HEK293 (cell line): ENCODE data around the gene PAX6.

Experiments used
- CTCF ChIP-seq: fragments of 450-650 bp; formaldehyde crosslinking; IDR thresholded peaks from 2 replicates; pipeline ENCODE4 v1.5.1; 2016; ENCODE audit warnings: missing biosample characterization, missing genetic modification characterization
- SETDB1 ChIP-seq: IDR thresholded peaks from one replicate; pipeline ENCODE4 v1.6.1; 2017; ENCODE audit warnings: mild to moderate bottlenecking, low read length, moderate library complexity, mixed read lengths; ENCODE audit not compliant: insufficient read length
- TSHZ1 ChIP-seq: fragments of 450-650 bp; formaldehyde crosslinking; IDR thresholded peaks from 2 replicates; pipeline ENCODE4 v1.5.1; 2016; ENCODE audit warnings: missing biosample characterization, missing genetic modification characterization, borderline replicate concordance
- ZBTB6 ChIP-seq: fragments of 450-650 bp; formaldehyde crosslinking; IDR thresholded peaks from 2 replicates; pipeline ENCODE4 v1.5.1; 2017; ENCODE audit warnings: missing biosample characterization, missing genetic modification characterization
- ZNF548 ChIP-seq: fragments of 450-650 bp; formaldehyde crosslinking; IDR thresholded peaks from 2 replicates; pipeline ENCODE4 v1.5.1; 2016; ENCODE audit warnings: missing biosample characterization, missing genetic modification characterization
- ZNF670 ChIP-seq: fragments of 450-650 bp; formaldehyde crosslinking; IDR thresholded peaks from 2 replicates; pipeline ENCODE4 v1.5.1; 2016; ENCODE audit warnings: missing biosample characterization, missing genetic modification characterization, low read depth
- ZNF791 ChIP-seq: fragments of 450-650 bp; formaldehyde crosslinking; IDR thresholded peaks from 2 replicates; pipeline ENCODE4 v1.5.1; 2016; ENCODE audit warnings: missing biosample characterization, missing genetic modification characterization

GRCh38 chr11:31808721-31809540, 2.2 kb downstream of the PAX6 start:
- TF ChIP-seq TSHZ1 (tag by site-specific recombination) (no peak), SETDB1 (no peak), ZBTB6 (tag by site-specific recombination) (no peak), ZNF670 (tag by site-specific recombination) (no peak), CTCF (tag by site-specific recombination) (no peak), ZNF548 (tag by site-specific recombination) (no peak), ZNF791 (no peak)
